ENCODE results near the gene CPN2.

The CPN2 gene

GRCh38 chr3:194292331-194292730 lies 58.8 kb downstream of the CPN2 start:
- no peak for DNase-seq
